Measurements from ENCODE around the gene CKLF. TPM values are rescaled to one million over a fixed set of nuclear protein-coding genes. Genes with fewer than 3 reads are reported as not detected.

CKLF gene
- total RNA-seq, 6 experiments from 2014 or later = 44.7 to 61.4 (median 56.8) TPM

DNA sequence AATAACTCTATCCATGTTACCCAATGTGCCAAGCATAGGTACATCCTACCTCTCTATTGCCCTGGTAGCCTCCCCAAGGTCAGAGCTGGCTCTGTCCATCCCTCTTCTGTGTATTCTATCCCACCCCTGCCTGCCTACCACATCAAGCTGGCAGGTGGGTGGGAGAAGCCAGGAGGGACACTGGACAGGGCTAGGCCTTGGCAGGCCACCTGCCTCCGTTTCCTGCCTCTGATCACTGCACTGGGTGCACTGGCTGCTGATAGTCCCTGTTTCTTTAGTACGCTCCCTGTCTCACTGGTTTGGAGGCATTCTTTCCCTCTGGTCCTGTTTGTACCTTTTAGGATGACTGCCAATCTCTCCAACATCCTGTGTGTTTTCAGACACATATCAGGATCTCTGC is 15.1 kb upstream of the CKLF start:
- Mint-ChIP-seq H3K9me3 (no peaks in the 10 kb centered on the region), H3K4me3 (no peak overlapping the region), H3K36me3 (ENCODE audit: low read depth) (peaks cover 11% of the 10 kb centered on the region), H3K4me1 (ENCODE audit: low read depth) (no peaks in the 10 kb centered on the region), H3K27ac (no peak overlapping the region), H3K27me3 (ENCODE audit: insufficient read depth) (no peaks in the 10 kb centered on the region; the same call in 1 of the 2 replicates)
- TF ChIP-seq, protein P1, sequence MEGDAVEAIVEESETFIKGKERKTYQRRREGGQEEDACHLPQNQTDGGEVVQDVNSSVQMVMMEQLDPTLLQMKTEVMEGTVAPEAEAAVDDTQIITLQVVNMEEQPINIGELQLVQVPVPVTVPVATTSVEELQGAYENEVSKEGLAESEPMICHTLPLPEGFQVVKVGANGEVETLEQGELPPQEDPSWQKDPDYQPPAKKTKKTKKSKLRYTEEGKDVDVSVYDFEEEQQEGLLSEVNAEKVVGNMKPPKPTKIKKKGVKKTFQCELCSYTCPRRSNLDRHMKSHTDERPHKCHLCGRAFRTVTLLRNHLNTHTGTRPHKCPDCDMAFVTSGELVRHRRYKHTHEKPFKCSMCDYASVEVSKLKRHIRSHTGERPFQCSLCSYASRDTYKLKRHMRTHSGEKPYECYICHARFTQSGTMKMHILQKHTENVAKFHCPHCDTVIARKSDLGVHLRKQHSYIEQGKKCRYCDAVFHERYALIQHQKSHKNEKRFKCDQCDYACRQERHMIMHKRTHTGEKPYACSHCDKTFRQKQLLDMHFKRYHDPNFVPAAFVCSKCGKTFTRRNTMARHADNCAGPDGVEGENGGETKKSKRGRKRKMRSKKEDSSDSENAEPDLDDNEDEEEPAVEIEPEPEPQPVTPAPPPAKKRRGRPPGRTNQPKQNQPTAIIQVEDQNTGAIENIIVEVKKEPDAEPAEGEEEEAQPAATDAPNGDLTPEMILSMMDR (IDR thresholded peaks at IDR 0.05) = no peak
- DNase-seq = no peak

DNA sequence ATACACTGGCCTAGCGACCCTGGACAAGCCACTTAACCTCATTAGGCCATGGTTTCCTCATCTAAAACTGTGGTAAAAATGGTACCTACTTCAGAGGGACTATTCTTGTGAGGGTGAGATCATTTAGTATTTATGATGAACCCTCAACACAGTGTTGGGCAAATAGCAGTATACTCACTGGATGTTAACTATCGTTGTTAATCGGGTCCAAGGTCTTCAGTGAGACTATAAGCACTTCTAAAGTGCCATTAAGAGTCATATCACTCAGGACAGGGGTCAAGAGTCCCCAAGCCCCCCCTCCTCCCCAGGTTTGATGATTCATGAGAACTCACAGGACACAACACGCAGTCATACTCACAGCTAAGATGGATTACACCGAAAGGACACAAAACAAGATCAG is 13.5 kb upstream of the CKLF start:
- Mint-ChIP-seq H3K27me3 (ENCODE audit: insufficient read depth) (no peaks in the 10 kb centered on the region; the same call in 1 of the 2 replicates), H3K36me3 (ENCODE audit: low read depth) (peaks cover 11% of the 10 kb centered on the region), H3K27ac (no peak overlapping the region)

DNA sequence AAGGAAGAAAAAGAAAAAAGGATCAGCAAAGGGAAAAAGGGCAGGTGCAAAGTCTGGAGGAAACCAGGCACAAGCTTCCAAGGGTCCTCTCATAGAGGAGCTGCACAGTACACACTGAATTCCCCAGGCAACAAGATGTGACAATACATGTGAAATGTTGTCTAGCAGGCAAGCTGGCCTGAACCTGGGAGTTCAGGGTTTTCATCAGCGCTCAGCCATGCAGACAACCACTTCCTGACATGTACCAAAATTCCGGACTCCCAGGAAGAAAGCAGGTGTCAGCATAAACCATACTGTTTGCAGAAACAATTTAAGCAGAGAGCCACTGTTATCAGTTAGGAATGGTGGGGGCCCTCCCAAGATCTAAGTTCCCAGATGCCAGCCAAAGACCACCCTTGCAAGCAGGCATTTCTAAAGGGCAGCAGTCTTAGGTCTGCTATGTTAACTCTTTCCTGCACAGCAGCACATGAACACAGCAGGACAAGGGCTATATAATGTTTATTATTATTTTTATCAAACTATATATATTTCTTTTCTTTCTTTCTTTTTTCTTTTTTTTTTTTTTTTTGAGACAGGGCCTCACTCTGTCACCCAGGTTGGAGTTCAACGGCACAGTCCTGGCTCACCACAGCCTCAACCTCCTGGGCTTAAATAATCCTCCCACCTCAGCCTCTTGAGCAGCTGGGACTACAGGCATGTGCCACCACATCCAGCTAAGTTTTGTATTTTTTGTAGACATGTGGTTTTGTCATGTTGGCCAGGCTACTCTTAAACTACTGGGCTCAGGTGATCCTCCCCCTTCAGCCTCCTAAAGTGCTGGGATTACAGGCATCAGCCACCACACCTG is 12.5 kb upstream of the CKLF start:
- H3K9me3 Mint-ChIP-seq = no peaks in the 10 kb centered on the region
- no peak overlapping the region for H3K27ac Mint-ChIP-seq
- no peaks in the 10 kb centered on the region; the same call in 1 of the 2 replicates for H3K27me3 Mint-ChIP-seq (ENCODE audit: insufficient read depth)
- H3K4me3 Mint-ChIP-seq = no peak overlapping the region
- DNase-seq = no peak
- TF ChIP-seq, protein P1 (IDR thresholded peaks at IDR 0.05) = no peak
- no peaks in the 10 kb centered on the region for H3K4me1 Mint-ChIP-seq (ENCODE audit: low read depth)
- peaks cover 11% of the 10 kb centered on the region for H3K36me3 Mint-ChIP-seq (ENCODE audit: low read depth)

More for the DNA sequence above, 13.5 kb upstream of the CKLF start:
- TF ChIP-seq, protein P1 (IDR thresholded peaks at IDR 0.05) = no peak
- Mint-ChIP-seq H3K4me3 (no peak overlapping the region), H3K9me3 (no peaks in the 10 kb centered on the region), H3K4me1 (ENCODE audit: low read depth) (no peaks in the 10 kb centered on the region)
- no peak for DNase-seq

DNA sequence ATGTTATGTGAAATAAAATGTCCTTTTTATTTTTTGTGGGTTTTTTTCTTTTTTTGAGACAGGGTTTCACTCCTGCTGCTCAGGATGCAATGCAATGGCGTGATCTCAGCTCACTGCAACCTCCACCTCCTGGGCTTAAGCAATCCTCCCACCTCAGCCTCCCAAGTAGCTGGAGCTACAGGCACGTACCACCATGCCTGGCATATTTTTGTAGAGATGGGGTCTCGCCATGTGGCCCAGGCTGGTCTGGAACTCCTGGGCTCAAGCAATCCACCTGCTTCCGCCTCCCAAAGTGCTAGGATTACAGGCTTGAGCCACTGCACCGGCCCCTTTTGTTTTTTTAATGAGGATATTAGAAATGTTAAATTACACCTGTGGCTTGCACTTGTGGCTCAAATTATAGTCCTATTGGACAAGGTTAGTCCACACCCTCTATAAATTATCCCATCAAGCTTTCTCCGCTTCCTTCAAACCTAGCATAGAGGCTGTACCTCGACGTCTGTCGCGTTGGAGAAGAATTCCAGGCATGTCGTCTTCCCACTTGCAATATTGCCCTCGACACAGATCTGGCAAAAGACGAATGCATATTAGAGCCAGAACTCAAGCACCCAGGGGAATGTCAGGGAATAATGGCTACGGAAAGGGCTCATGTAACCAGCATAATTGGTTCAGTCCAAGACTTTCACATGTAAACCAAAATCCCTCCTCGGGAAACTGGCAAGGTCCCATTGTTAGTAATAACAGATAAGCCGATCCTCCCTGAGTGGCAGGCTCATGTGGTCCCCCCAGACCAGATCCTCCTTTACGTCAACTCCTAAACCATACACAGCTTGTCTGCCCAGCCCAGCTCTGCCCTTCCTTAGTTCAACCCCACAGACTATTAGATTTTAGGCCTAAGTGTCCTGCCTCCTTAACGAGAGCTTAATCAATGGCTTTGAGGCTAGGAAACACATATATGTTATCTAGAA is 10.7 kb upstream of the CKLF start:
- TF ChIP-seq, protein P1 (IDR thresholded peaks at IDR 0.05) = no peak
- Mint-ChIP-seq H3K4me3 (no peak overlapping the region), H3K9me3 (no peaks in the 10 kb centered on the region), H3K27ac (no peak overlapping the region), H3K27me3 (ENCODE audit: insufficient read depth) (no peaks in the 10 kb centered on the region; the same call in 1 of the 2 replicates), H3K4me1 (ENCODE audit: low read depth) (no peaks in the 10 kb centered on the region), H3K36me3 (ENCODE audit: low read depth) (peaks cover 11% of the 10 kb centered on the region)
- no peak for DNase-seq

DNA sequence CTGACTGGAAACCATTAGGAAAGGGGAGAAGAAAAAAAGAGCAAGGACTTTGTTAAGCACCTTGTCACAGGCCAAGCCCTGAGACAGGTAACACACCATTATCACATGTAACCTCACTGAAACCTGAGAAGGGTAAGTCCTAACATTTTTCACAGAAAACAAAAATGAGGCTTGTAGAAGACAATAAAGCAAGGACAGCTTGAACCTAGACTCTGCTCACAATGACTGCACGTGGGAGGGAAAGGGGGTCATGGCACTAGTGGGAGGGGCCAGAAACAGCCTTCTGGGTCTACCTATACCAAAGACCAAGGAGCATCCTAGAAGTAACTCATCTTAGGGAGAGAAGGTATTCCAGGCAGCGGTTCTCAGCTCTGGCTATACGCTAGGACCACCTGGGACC is 10.0 kb upstream of the CKLF start:
- TF ChIP-seq, protein P1 (IDR thresholded peaks at IDR 0.05) = no peak
- Mint-ChIP-seq H3K27me3 (ENCODE audit: insufficient read depth) (no peaks in the 10 kb centered on the region), H3K4me1 (ENCODE audit: low read depth) (no peaks in the 10 kb centered on the region), H3K27ac (no peak overlapping the region), H3K9me3 (no peaks in the 10 kb centered on the region), H3K4me3 (no peak overlapping the region), H3K36me3 (ENCODE audit: low read depth) (peaks cover 11% of the 10 kb centered on the region)
- DNase-seq = no peak
